Tibial nerve (tissue), 3 donors: ENCODE measurements around the gene PRKCE.

Source experiments
- POLR2A ChIP-seq, 2 donors: fragments of 450-650 bp; IDR thresholded peaks; one replicate each; pipeline ENCODE4 v1.6.1; 2017; ENCODE audit warnings: antibody characterized with exemption in 2 of 2, mild to moderate bottlenecking in 2 of 2, moderate library complexity in 2 of 2
- TF ChIP-seq, protein P1 (sequence below), 5 experiments: fragments of 200-600 bp in 3 of 5; fragments of 450-650 bp in 2 of 5; sonication (generic) in 3 of 5; IDR thresholded peaks; one replicate each; pipeline ENCODE4 v1.5.1; 2016 to 2019; ENCODE audit warnings: antibody characterized with exemption in 5 of 5, mild to moderate bottlenecking in 3 of 5, moderate library complexity in 2 of 5

DNA sequence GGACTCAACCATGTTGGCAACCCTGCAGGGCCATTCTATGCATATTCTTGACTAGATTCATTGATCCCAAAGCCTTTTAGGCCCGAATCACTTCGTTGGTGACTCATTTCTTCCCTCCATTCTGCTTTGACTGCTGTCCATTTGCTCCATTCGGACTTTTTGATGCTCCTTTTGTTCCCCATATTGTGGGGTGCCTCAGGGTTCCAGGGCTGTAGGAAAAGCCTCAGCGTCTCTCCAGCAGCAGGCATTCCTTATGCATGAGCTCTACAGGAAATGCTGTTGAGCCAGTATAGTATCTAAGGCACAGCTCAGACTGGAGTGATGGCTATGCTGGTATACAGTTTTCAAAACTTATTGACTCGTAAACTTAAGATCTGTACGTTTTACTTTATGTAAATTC, 292.6 kb downstream of the PRKCE start:
- TF ChIP-seq, protein P1, sequence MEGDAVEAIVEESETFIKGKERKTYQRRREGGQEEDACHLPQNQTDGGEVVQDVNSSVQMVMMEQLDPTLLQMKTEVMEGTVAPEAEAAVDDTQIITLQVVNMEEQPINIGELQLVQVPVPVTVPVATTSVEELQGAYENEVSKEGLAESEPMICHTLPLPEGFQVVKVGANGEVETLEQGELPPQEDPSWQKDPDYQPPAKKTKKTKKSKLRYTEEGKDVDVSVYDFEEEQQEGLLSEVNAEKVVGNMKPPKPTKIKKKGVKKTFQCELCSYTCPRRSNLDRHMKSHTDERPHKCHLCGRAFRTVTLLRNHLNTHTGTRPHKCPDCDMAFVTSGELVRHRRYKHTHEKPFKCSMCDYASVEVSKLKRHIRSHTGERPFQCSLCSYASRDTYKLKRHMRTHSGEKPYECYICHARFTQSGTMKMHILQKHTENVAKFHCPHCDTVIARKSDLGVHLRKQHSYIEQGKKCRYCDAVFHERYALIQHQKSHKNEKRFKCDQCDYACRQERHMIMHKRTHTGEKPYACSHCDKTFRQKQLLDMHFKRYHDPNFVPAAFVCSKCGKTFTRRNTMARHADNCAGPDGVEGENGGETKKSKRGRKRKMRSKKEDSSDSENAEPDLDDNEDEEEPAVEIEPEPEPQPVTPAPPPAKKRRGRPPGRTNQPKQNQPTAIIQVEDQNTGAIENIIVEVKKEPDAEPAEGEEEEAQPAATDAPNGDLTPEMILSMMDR (IDR thresholded peaks at IDR 0.05), result no peak
- no peak for TF ChIP-seq POLR2A (IDR thresholded peaks at IDR 0.05)
